Measurements from ENCODE around the gene SLC6A3.

Gene SLC6A3

GRCh38 chr5:1464511-1464910 lies 19.3 kb upstream of the SLC6A3 start:
- TF ChIP-seq, protein P1, sequence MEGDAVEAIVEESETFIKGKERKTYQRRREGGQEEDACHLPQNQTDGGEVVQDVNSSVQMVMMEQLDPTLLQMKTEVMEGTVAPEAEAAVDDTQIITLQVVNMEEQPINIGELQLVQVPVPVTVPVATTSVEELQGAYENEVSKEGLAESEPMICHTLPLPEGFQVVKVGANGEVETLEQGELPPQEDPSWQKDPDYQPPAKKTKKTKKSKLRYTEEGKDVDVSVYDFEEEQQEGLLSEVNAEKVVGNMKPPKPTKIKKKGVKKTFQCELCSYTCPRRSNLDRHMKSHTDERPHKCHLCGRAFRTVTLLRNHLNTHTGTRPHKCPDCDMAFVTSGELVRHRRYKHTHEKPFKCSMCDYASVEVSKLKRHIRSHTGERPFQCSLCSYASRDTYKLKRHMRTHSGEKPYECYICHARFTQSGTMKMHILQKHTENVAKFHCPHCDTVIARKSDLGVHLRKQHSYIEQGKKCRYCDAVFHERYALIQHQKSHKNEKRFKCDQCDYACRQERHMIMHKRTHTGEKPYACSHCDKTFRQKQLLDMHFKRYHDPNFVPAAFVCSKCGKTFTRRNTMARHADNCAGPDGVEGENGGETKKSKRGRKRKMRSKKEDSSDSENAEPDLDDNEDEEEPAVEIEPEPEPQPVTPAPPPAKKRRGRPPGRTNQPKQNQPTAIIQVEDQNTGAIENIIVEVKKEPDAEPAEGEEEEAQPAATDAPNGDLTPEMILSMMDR (IDR thresholded peaks at IDR 0.05; ENCODE audit: low read depth, low read length, missing control alignments) = no peak
- Histone ChIP-seq H3K4me3 (ENCODE audit: low read depth, low read length) (no peak overlapping the region), H3K27ac (no peak overlapping the region), H3K36me3 (replicated peaks) (peaks cover 20% of the 10 kb centered on the region), H3K27me3 (replicated peaks) (no peaks in the 10 kb centered on the region)
- DNase-seq = no peak
- in situ Hi-C loops (cut with HindIII; ENCODE audit: low pct_ligation_motif_present, low sequenced_read_pairs) = no loop called here

DNA sequence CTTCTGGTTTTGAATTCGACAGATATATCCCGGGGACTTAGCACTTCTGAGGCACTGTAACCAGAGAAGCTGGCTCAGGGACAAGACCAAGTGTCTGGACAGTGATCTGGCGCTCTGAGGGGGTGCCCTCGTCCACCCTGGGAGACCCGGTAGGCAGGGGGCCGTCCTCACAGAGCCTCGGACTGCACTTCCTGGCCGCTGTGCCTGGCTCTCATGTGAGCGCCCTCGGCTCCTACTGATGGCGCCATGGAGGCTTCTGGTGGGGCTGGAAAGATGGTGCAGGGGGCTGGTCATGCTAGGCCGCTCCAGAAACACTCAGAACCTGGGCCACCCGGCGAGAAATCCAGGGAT lies 18.8 kb upstream of the SLC6A3 start:
- no peak overlapping the region for H3K4me3 ChIP-seq (ENCODE audit: low read depth, low read length)
- H3K27ac ChIP-seq = no peak overlapping the region
- TF ChIP-seq, protein P1 (IDR thresholded peaks at IDR 0.05; ENCODE audit: low read depth, low read length, missing control alignments) = no peak
- DNase-seq = no peak
- in situ Hi-C loops (cut with HindIII; ENCODE audit: low pct_ligation_motif_present, low sequenced_read_pairs) = no loop called here
- H3K27me3 ChIP-seq (replicated peaks) = no peaks in the 10 kb centered on the region
- peaks cover 20% of the 10 kb centered on the region for H3K36me3 ChIP-seq (replicated peaks)

DNA sequence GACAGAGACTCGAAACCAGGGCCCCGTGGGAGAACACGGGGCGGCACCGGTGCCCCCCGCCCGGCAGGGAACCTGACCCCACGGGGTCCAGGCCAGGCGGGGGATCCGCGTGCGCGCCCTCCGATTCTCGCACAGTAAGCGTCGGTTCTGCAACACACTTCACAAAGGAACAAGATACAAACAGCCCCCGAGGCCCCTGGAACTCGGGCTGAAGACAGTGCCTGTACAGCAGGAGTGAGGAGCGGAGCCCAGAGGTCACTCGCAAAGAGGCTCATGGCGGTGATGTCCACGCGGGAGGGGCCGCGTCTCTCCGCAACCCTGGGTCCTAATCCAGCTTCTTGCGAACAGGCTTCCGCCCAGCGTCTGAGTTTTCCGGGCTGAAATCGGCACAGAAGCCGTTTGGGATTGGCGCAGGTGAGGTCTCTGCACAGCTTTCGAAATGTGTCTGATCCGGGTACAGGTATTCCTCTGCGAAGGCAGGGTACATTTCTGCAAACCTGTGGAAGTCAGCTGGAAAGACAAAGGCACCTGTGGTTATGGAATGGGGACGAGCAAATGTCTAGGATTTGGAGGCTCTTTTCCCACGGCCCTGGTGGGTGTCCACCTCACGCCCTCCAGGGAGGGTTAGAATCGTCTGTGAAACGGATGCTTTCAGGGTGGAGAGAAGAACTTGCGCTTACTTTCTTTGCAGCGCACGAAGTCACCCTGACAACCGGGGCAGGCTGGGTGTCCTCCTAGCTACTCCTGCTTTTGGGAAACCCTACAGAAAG lies 18.3 kb upstream of the SLC6A3 start:
- in situ Hi-C loops (cut with HindIII; ENCODE audit: low pct_ligation_motif_present, low sequenced_read_pairs) = no loop called here

DNA sequence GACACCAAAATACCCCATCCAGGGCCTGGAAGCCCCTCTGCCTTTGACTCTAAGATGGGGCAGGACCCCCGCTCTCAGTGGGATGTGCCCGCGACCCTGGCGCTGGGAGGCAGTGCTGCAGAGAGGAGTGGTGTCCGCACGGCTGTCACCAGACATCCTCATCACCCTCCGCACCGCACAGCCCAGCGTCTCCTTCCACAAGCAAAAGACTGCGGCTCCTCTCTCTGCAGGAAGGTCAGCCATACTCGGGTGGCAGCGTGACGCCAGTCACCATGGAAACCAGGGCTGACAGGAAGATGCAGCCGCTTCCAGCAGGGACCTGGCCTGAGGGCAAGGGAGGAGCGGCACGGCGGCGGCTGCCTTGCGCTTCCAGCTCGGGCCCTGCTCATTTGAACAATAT lies 17.1 kb upstream of the SLC6A3 start:
- Histone ChIP-seq H3K27ac (no peak overlapping the region), H3K27me3 (replicated peaks) (no peaks in the 10 kb centered on the region), H3K4me3 (ENCODE audit: low read depth, low read length) (no peak overlapping the region), H3K36me3 (replicated peaks) (peaks cover 20% of the 10 kb centered on the region)
- in situ Hi-C loops (cut with HindIII; ENCODE audit: low pct_ligation_motif_present, low sequenced_read_pairs) = no loop called here
- no peak for DNase-seq
- TF ChIP-seq, protein P1 (IDR thresholded peaks at IDR 0.05; ENCODE audit: low read depth, low read length, missing control alignments) = no peak

More for the DNA sequence above, 18.3 kb upstream of the SLC6A3 start:
- no peaks in the 10 kb centered on the region for H3K27me3 ChIP-seq (replicated peaks)
- no peak for DNase-seq
- peaks cover 20% of the 10 kb centered on the region for H3K36me3 ChIP-seq (replicated peaks)
- H3K27ac ChIP-seq = no peak overlapping the region
- H3K4me3 ChIP-seq (ENCODE audit: low read depth, low read length) = no peak overlapping the region
- TF ChIP-seq, protein P1 (IDR thresholded peaks at IDR 0.05; ENCODE audit: low read depth, low read length, missing control alignments) = no peak

GRCh38 chr5:1461396-1461795 lies 16.2 kb upstream of the SLC6A3 start:
- TF ChIP-seq, protein P1 (IDR thresholded peaks at IDR 0.05; ENCODE audit: low read depth, low read length, missing control alignments) = no peak
- peaks cover 16% of the 10 kb centered on the region for H3K36me3 ChIP-seq (replicated peaks)

More at GRCh38 chr5:1461396-1461795, 16.2 kb upstream of the SLC6A3 start:
- H3K27me3 ChIP-seq (replicated peaks) = no peaks in the 10 kb centered on the region
- in situ Hi-C loops (cut with HindIII; ENCODE audit: low pct_ligation_motif_present, low sequenced_read_pairs) = no loop called here
- DNase-seq = no peak
- no peak overlapping the region for H3K4me3 ChIP-seq (ENCODE audit: low read depth, low read length)
- H3K27ac ChIP-seq = no peak overlapping the region
